ENCODE measurements around the gene CUL2.

- TF ChIP-seq CTCF (IDR thresholded peaks at IDR 0.05), result no peak
- no peak for TF ChIP-seq POLR2A (IDR thresholded peaks at IDR 0.05)
Measured at GRCh38 chr10:35004651-35005050, 85.5 kb downstream of the CUL2 start.

Data from right lobe of liver (tissue), 4 donors.